H1 (cell line): ENCODE measurements around the gene PEPD.

Source experiments
- BACH1 ChIP-seq: IDR thresholded peaks from 2 replicates; pipeline ENCODE4 v1.6.1; 2012; ENCODE audit warnings: low read length, improper control_type of control experiment
- CREB1 ChIP-seq: IDR thresholded peaks from 2 replicates; pipeline ENCODE4 v1.6.1; 2012; ENCODE audit warnings: inconsistent platforms
- CTCF ChIP-seq, 3 experiments: IDR thresholded peaks; 1 replicate in 2 of 3; 2 replicates in 1 of 3; pipeline versions ENCODE4 v1.5.1 to v1.6.1; 2011; ENCODE audit warnings: low read length in 3 of 3, mild to moderate bottlenecking in 3 of 3, inconsistent platforms in 2 of 3, low read depth in 1 of 3, moderate library complexity in 1 of 3; ENCODE audit not compliant: insufficient read depth in 1 of 3; ENCODE audit errors: control extremely low read depth in 1 of 3
- EZH2 ChIP-seq: fragments of 200-600 bp; sonication (generic); IDR thresholded peaks from 2 replicates; pipeline ENCODE4 v1.7.1; 2012; ENCODE audit warnings: low read depth, mild to moderate bottlenecking, moderate library complexity, low read length, inconsistent platforms; ENCODE audit not compliant: severe bottlenecking
- JUN ChIP-seq: IDR thresholded peaks from 2 replicates; pipeline ENCODE4 v1.6.1; 2011; ENCODE audit warnings: low read depth, mild to moderate bottlenecking, improper control_type of control experiment, low read length
- POLR2A ChIP-seq, 2 experiments: IDR thresholded peaks; 1 replicate in 1 of 2; 2 replicates in 1 of 2; pipeline ENCODE4 v1.6.1; 2011; ENCODE audit warnings: low read depth in 2 of 2, low read length in 2 of 2, mild to moderate bottlenecking in 2 of 2; ENCODE audit errors: control extremely low read depth in 1 of 2
- RFX5 ChIP-seq: IDR thresholded peaks from 2 replicates; pipeline ENCODE4 v1.6.1; 2011; ENCODE audit warnings: low read depth, low read length, improper control_type of control experiment, borderline replicate concordance
- SP1 ChIP-seq: IDR thresholded peaks from 2 replicates; pipeline ENCODE4 v1.6.1; 2011; ENCODE audit warnings: low read depth, low read length
- ZNF274 ChIP-seq: IDR thresholded peaks from 2 replicates; pipeline ENCODE4 v1.7.0; 2012; ENCODE audit warnings: low read length, borderline replicate concordance; ENCODE audit errors: extremely low read depth

- TF ChIP-seq JUN (no peak), CTCF (IDR thresholded peaks at IDR 0.05; ENCODE audit: control extremely low read depth in 1 of 3, insufficient read depth in 1 of 3, low read depth in 1 of 3, low read length in 3 of 3) (no peak), RFX5 (no peak), ZNF274 (no peak), POLR2A (IDR thresholded peaks at IDR 0.05; ENCODE audit: control extremely low read depth in 1 of 2, low read depth in 2 of 2, low read length in 2 of 2) (no peak), EZH2 (no peak), SP1 (no peak), BACH1 (no peak), CREB1 (no peak)
Measured at GRCh38 chr19:33399081-33399744, 122.4 kb downstream of the PEPD start.
